ENCODE data around the gene LMNB1. TPM values are rescaled to one million over a fixed set of nuclear protein-coding genes. Genes with fewer than 3 reads are reported as not detected.

LMNB1 gene
- total and polyA plus RNA-seq, 2 experiments from 2014 or later = 20.1 to 269 TPM

GRCh38 chr5:126837242-126837641, 60.3 kb downstream of the LMNB1 start:
- Histone ChIP-seq H2AFZ (no peak overlapping the region), H3K27ac (ENCODE audit: low read depth) (peak overlapping the region; percentile 100; the same call in 1 of the 2 replicates), H3F3A (replicated peaks; ENCODE audit: low read depth) (peaks cover 11% of the 10 kb centered on the region; the same call in 1 of the 2 replicates), H4K20me1 (replicated peaks; ENCODE audit: insufficient read depth) (no peaks in the 10 kb centered on the region; the same call in 1 of the 2 replicates), H3K4me1 (ENCODE audit: insufficient read depth) (peaks cover 51% of the 10 kb centered on the region), H3K79me2 (replicated peaks; ENCODE audit: insufficient read depth) (peaks cover 16% of the 10 kb centered on the region), H3K36me3 (ENCODE audit: insufficient read depth) (peaks cover 12% of the 10 kb centered on the region), H3K9me2 (ENCODE audit: insufficient read depth) (no peaks in the 10 kb centered on the region), H3K27me3 (ENCODE audit: insufficient read depth) (no peaks in the 10 kb centered on the region), H3K4me3 (no peak overlapping the region), H3K4me2 (no peak overlapping the region)
- TF ChIP-seq ZNF114 (CRISPR knock-in tag; IDR thresholded peaks at IDR 0.05) (no peak), POLR2AphosphoS5 (IDR thresholded peaks at IDR 0.05; ENCODE audit: low read depth) (no peak), EZH2 (IDR thresholded peaks at IDR 0.05; ENCODE audit: low read depth, unreplicated experiment) (no peak), ZNF462 (CRISPR knock-in tag; IDR thresholded peaks at IDR 0.05) (no peak), EZH2phosphoT487 (IDR thresholded peaks at IDR 0.05; ENCODE audit: unreplicated experiment) (no peak), CTCF (conservative IDR thresholded peaks at IDR 0.05; ENCODE audit: low read depth in 2 of 2) (no peak), ETS1 (IDR thresholded peaks at IDR 0.05) (no peak)
- Mint-ChIP-seq H3K27me3 (ENCODE audit: insufficient read depth, low read depth, poor library complexity) (peaks cover 25% of the 10 kb centered on the region), H3K4me3 (no peak overlapping the region), H3K4me1 (peaks cover 53% of the 10 kb centered on the region), H3K36me3 (ENCODE audit: low read depth) (peaks cover 82% of the 10 kb centered on the region), H3K27ac (peak overlapping the region; percentile 88), H3K9me3 (no peaks in the 10 kb centered on the region)
- peak; percentile 34 for ATAC-seq
- DNase-seq (ENCODE audit: low spot score) = no peak

Data from GM23338 (cell line).